HepG2 (cell line): Measurements from ENCODE around the gene GHRH. TPM values are rescaled to one million over a fixed set of nuclear protein-coding genes. Genes with fewer than 3 reads are reported as not detected.

ENCODE experiments used
- ARID5B ChIP-seq: IDR thresholded peaks from 2 replicates; pipeline ENCODE4 v1.4.0; 2020; ENCODE audit warnings: mild to moderate bottlenecking, missing genetic modification reagents
- ATF4 ChIP-seq, 2 experiments: fragments of 450-650 bp in 1 of 2; sonication (generic) in 1 of 2; formaldehyde crosslinking; IDR thresholded peaks; 2 replicates each; pipeline versions ENCODE4 v1.5.0 to v1.8.0; 2020 to 2022; ENCODE audit warnings: mild to moderate bottlenecking in 1 of 2, missing genetic modification reagents in 1 of 2
- ATF7-NPFF ChIP-seq: sonication (generic); formaldehyde crosslinking; IDR thresholded peaks from 2 replicates; pipeline ENCODE4 v1.8.1; 2023; ENCODE audit warnings: mild to moderate bottlenecking, low read depth, missing genetic modification reagents, moderate library complexity
- CCAR2 ChIP-seq: fragments of 200-400 bp; formaldehyde crosslinking; optimal IDR thresholded peaks from 2 replicates; pipeline ENCODE3; 2018; ENCODE audit warnings: low read depth, mild to moderate bottlenecking, low read length, moderate library complexity
- FOXA1 ChIP-seq, 2 experiments: fragments of 450-650 bp in 1 of 2; sonication (generic) in 1 of 2; formaldehyde crosslinking in 1 of 2; IDR thresholded peaks; 2 replicates each; pipeline versions ENCODE4 v1.4.0 to v1.6.1; 2016 to 2020; ENCODE audit warnings: missing genetic modification reagents in 1 of 2
- HES4 ChIP-seq: sonication (generic); formaldehyde crosslinking; IDR thresholded peaks from 2 replicates; pipeline ENCODE4 v1.9.0; 2021; ENCODE audit warnings: mild to moderate bottlenecking, missing genetic modification reagents, borderline replicate concordance
- HMGXB3 ChIP-seq: sonication (generic); formaldehyde crosslinking; IDR thresholded peaks from 2 replicates; pipeline ENCODE4 v1.4.0; 2020; ENCODE audit warnings: missing genetic modification reagents, borderline replicate concordance
- NPAS2 ChIP-seq: sonication (generic); formaldehyde crosslinking; IDR thresholded peaks from 2 replicates; pipeline ENCODE4 v1.8.0; 2022; ENCODE audit warnings: mild to moderate bottlenecking, missing genetic modification reagents, borderline replicate concordance
- NR2F1 ChIP-seq, 2 experiments: fragments of 450-650 bp in 1 of 2; formaldehyde crosslinking in 1 of 2; IDR thresholded peaks; 2 replicates each; pipeline versions ENCODE4 v1.5.0 to v1.6.1; 2016 to 2020; ENCODE audit warnings: mild to moderate bottlenecking in 1 of 2, missing compliant biosample characterization in 1 of 2, missing genetic modification reagents in 1 of 2, moderate library complexity in 1 of 2
- NR2F2 ChIP-seq: IDR thresholded peaks from 2 replicates; pipeline ENCODE4 v1.6.1; 2012; ENCODE audit warnings: low read depth, inconsistent platforms, borderline replicate concordance
- PITX1 ChIP-seq: sonication (generic); formaldehyde crosslinking; IDR thresholded peaks from 2 replicates; pipeline ENCODE4 v1.5.1; 2020; ENCODE audit warnings: mild to moderate bottlenecking, missing genetic modification reagents
- SETDB1 ChIP-seq: sonication (generic); formaldehyde crosslinking; IDR thresholded peaks from 2 replicates; pipeline ENCODE4 v1.5.1; 2020; ENCODE audit warnings: missing genetic modification reagents, mild to moderate bottlenecking, borderline replicate concordance
- SOX6 ChIP-seq, 2 experiments: fragments of 450-650 bp in 1 of 2; sonication (generic) in 1 of 2; formaldehyde crosslinking in 1 of 2; IDR thresholded peaks; 2 replicates each; pipeline versions ENCODE4 v1.4.0 to v1.6.1; 2017 to 2020; ENCODE audit warnings: antibody characterized with exemption in 1 of 2, mild to moderate bottlenecking in 1 of 2, missing genetic modification reagents in 1 of 2
- TAF1 ChIP-seq: sonication (generic); formaldehyde crosslinking; IDR thresholded peaks from 2 replicates; pipeline ENCODE4 v1.4.0; 2020; ENCODE audit warnings: missing genetic modification reagents
- TEAD3 ChIP-seq: optimal IDR thresholded peaks from 2 replicates; pipeline ENCODE3; 2016; ENCODE audit warnings: borderline replicate concordance
- ZFP36L1 ChIP-seq: sonication (generic); formaldehyde crosslinking; IDR thresholded peaks from 2 replicates; pipeline ENCODE4 v1.8.0; 2022; ENCODE audit warnings: mild to moderate bottlenecking, missing genetic modification reagents, moderate library complexity
- ZNF24 ChIP-seq: fragments of 450-650 bp; IDR thresholded peaks from 2 replicates; pipeline ENCODE4 v1.6.1; 2017; ENCODE audit warnings: antibody characterized with exemption, mild to moderate bottlenecking
- ZNF260 ChIP-seq: sonication (generic); formaldehyde crosslinking; IDR thresholded peaks from 2 replicates; pipeline ENCODE4 v1.4.0; 2020; ENCODE audit warnings: missing genetic modification reagents, low read depth, mild to moderate bottlenecking, borderline replicate concordance
- ZNF510 ChIP-seq: sonication (generic); formaldehyde crosslinking; IDR thresholded peaks from 2 replicates; pipeline ENCODE4 v1.4.0; 2020; ENCODE audit warnings: low read depth, mild to moderate bottlenecking, missing genetic modification reagents
- ZNF558 ChIP-seq: sonication (generic); formaldehyde crosslinking; IDR thresholded peaks from 2 replicates; pipeline ENCODE4 v1.9.0; 2022; ENCODE audit warnings: mild to moderate bottlenecking, missing genetic modification reagents, borderline replicate concordance
- polyA plus RNA-seq, 8 experiments: library from polyadenylated mRNA; depleted of rRNA in 3 of 8; stranded (reverse) in 7 of 8; unstranded in 1 of 8; fragments of >200 nt; fragmentation: Illumina TruSeq in 4 of 8; extraction: Trizol in 4 of 8; gene quantifications; 2 replicates each; pipeline versions ENCODE4 v1.2.1 to v1.2.3, GENCODE V29; 2011 to 2016; ENCODE audit warnings: low read depth in 4 of 8, missing spikeins in 1 of 8, mixed read lengths in 1 of 8; ENCODE audit not compliant: insufficient read depth in 1 of 8
- total RNA-seq, 5 experiments: library from RNA; depleted of rRNA; stranded (reverse); fragments of >200 nt; fragmentation: Illumina TruSeq; extraction: Trizol; gene quantifications; 2 replicates each; pipeline ENCODE4 v1.2.3, GENCODE V29; 2016; ENCODE audit warnings: low read depth in 1 of 5

GHRH gene
- total and polyA plus RNA-seq, 2 of the 13 experiments (the other 11 are each of a cell fraction or from before 2014, with no cell fraction given): not detected

GRCh38 chr20:37285664-37286374 lies 24.2 kb upstream of the GHRH start (continued):
- TF ChIP-seq ATF4 (CRISPR knock-in tag; IDR thresholded peaks at IDR 0.05): peak in 1 of 2 experiments; percentile 64; a peak in 2 of 4 replicates
- peak; percentile 87 for TF ChIP-seq TEAD3 (CRISPR knock-in tag)
- no peak for TF ChIP-seq ZNF260 (CRISPR knock-in tag)
- peak; percentile 83 for TF ChIP-seq ZFP36L1 (CRISPR knock-in tag)
- no peak for TF ChIP-seq NPAS2 (CRISPR knock-in tag)
- no peak for TF ChIP-seq ZNF24
- TF ChIP-seq SETDB1: no peak
- peak; percentile 90 to 95 for TF ChIP-seq NR2F1 (CRISPR knock-in tag; IDR thresholded peaks at IDR 0.05)
- TF ChIP-seq PITX1 (CRISPR knock-in tag): peak; percentile 86
- TF ChIP-seq CCAR2: no peak
- TF ChIP-seq TAF1: no peak
- TF ChIP-seq ZNF558 (CRISPR knock-in tag): no peak
- TF ChIP-seq SOX6 (IDR thresholded peaks at IDR 0.05): no peak
- peak; percentile 78; the same call in 1 of the 2 replicates for TF ChIP-seq SOX6 (CRISPR knock-in tag; IDR thresholded peaks at IDR 0.05)
- TF ChIP-seq ATF7-NPFF (CRISPR knock-in tag): no peak
- no peak for TF ChIP-seq ZNF510 (CRISPR knock-in tag)
- TF ChIP-seq FOXA1 (IDR thresholded peaks at IDR 0.05): no peak
- TF ChIP-seq FOXA1 (CRISPR knock-in tag; IDR thresholded peaks at IDR 0.05): peak; percentile 86
- peak; percentile 87 for TF ChIP-seq NR2F2
- TF ChIP-seq HMGXB3: 0 out of 2 replicates have a peak, but pooled peaks have one; percentile 60
- TF ChIP-seq ARID5B: peak; percentile 97
- no peak; the same call in 1 of the 2 replicates for TF ChIP-seq HES4
